Peyer's patch (tissue), 4 donors: ENCODE measurements around the gene RBP3.

Experiments
- CTCF ChIP-seq, 6 experiments: fragments of 450-650 bp in 4 of 6; fragments of 200-600 bp in 2 of 6; sonication (generic) in 1 of 6; IDR thresholded peaks; one replicate each; pipeline ENCODE4 v1.5.1; 2017 to 2019; ENCODE audit warnings: antibody characterized with exemption in 6 of 6, mild to moderate bottlenecking in 3 of 6, moderate library complexity in 1 of 6
- POLR2A ChIP-seq, 2 donors: fragments of 450-650 bp; IDR thresholded peaks; one replicate each; pipeline ENCODE4 v1.5.1; 2017; ENCODE audit warnings: antibody characterized with exemption in 2 of 2, mild to moderate bottlenecking in 2 of 2, moderate library complexity in 2 of 2

DNA sequence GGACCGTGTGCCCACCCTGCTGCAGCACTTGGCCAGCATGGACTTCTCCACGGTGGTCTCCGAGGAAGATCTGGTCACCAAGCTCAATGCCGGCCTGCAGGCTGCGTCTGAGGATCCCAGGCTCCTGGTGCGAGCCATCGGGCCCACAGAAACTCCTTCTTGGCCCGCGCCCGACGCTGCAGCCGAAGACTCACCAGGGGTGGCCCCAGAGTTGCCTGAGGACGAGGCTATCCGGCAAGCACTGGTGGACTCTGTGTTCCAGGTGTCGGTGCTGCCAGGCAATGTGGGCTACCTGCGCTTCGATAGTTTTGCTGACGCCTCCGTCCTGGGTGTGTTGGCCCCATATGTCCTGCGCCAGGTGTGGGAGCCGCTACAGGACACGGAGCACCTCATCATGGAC is 1.4 kb downstream of the RBP3 start:
- no peak for TF ChIP-seq CTCF (IDR thresholded peaks at IDR 0.05)
- TF ChIP-seq POLR2A (IDR thresholded peaks at IDR 0.05): no peak
